PC-9 (cell line): ENCODE measurements around the gene SUCLA2.

Experiments
- CTCF ChIP-seq: fragments of 200-600 bp; sonication (generic); conservative IDR thresholded peaks from 2 replicates; pipeline ENCODE4 v1.6.1; 2017; ENCODE audit warnings: mixed run types, antibody characterized with exemption, mild to moderate bottlenecking, moderate library complexity
- EZH2 ChIP-seq: fragments of 200-600 bp; sonication (generic); IDR thresholded peaks from 2 replicates; pipeline ENCODE4 v1.8.0; 2017; ENCODE audit warnings: antibody characterized with exemption, low read depth

GRCh38 chr13:48043789-48044503, 42.9 kb upstream of the SUCLA2 start:
- TF ChIP-seq CTCF (no peak), EZH2 (no peak)
